Fibroblast of gingiva (primary cell): Measurements from ENCODE around the gene PLXNA2.
A peak's percentile ranks its signal among the peaks of the same experiment; 100 is the strongest.

Experiments
- DNase-seq: peaks from one replicate; pipeline ENCODE4 v3.0.0-alpha.2; 2011; ENCODE audit warnings: low read depth

PLXNA2 gene

GRCh38 chr1:208242941-208243526 lies 1.1 kb downstream of the PLXNA2 start:
- peak; percentile 18 for DNase-seq

- no peak for DNase-seq
Measured at GRCh38 chr1:208242146-208242545, 2.0 kb downstream of the PLXNA2 start.

GRCh38 chr1:208241512-208241911 lies 2.7 kb downstream of the PLXNA2 start:
- no peak for DNase-seq

GRCh38 chr1:208240662-208241355 lies 3.4 kb downstream of the PLXNA2 start:
- DNase-seq: no peak

GRCh38 chr1:208239473-208240381 lies 4.5 kb downstream of the PLXNA2 start:
- DNase-seq: no peak

GRCh38 chr1:208238710-208239472 lies 5.3 kb downstream of the PLXNA2 start:
- DNase-seq: peak; percentile 45

GRCh38 chr1:208237241-208237640 lies 6.9 kb downstream of the PLXNA2 start:
- DNase-seq: no peak

GRCh38 chr1:208235982-208236761 lies 8.0 kb downstream of the PLXNA2 start:
- peak; percentile 59 for DNase-seq

GRCh38 chr1:208235356-208235981 lies 8.7 kb downstream of the PLXNA2 start:
- no peak for DNase-seq

GRCh38 chr1:208234721-208235120 lies 9.5 kb downstream of the PLXNA2 start:
- DNase-seq: peak; percentile 30

GRCh38 chr1:208233978-208234377 lies 10.2 kb downstream of the PLXNA2 start:
- no peak for DNase-seq

- DNase-seq: peak; percentile 20
Measured at GRCh38 chr1:208233546-208233945, 10.6 kb downstream of the PLXNA2 start.

- DNase-seq: no peak
Measured at GRCh38 chr1:208232662-208233038, 11.5 kb downstream of the PLXNA2 start.

GRCh38 chr1:208231881-208232661 lies 12.1 kb downstream of the PLXNA2 start:
- peak; percentile 83 for DNase-seq

GRCh38 chr1:208230668-208231529 lies 13.3 kb downstream of the PLXNA2 start:
- no peak for DNase-seq

- no peak for DNase-seq
Measured at GRCh38 chr1:208228550-208228949, 15.6 kb downstream of the PLXNA2 start.

GRCh38 chr1:208228026-208228425 lies 16.2 kb downstream of the PLXNA2 start:
- no peak for DNase-seq

GRCh38 chr1:208227366-208227765 lies 16.8 kb downstream of the PLXNA2 start:
- no peak for DNase-seq
